Lower leg skin (tissue), 4 donors: ENCODE measurements around the gene KRT84. TPM values are rescaled to one million over a fixed set of nuclear protein-coding genes. Genes with fewer than 3 reads are reported as not detected.

ENCODE experiments used
- DNase-seq, 2 donors: peaks; one replicate each; pipeline ENCODE4 v3.0.0-alpha.2; 2019; ENCODE audit warnings: low spot score in 2 of 2
- H3K4me3 ChIP-seq: fragments of 200-600 bp; sonication (generic); 2 replicates; pipeline ENCODE4 v1.5.1; 2017; ENCODE audit warnings: mild to moderate bottlenecking, low read depth; ENCODE audit not compliant: poor library complexity, severe bottlenecking
- CTCF ChIP-seq, 3 donors: fragments of 450-650 bp; IDR thresholded peaks; one replicate each; pipeline ENCODE4 v1.5.1; 2016; ENCODE audit warnings: antibody characterized with exemption in 3 of 3, mild to moderate bottlenecking in 3 of 3, moderate library complexity in 2 of 3
- POLR2A ChIP-seq, 2 donors: fragments of 450-650 bp; IDR thresholded peaks; one replicate each; pipeline ENCODE4 v1.6.1; 2016 to 2017; ENCODE audit warnings: antibody characterized with exemption in 2 of 2, mild to moderate bottlenecking in 1 of 2, moderate library complexity in 1 of 2
- WGBS, 2 donors: methylation state at CpG; one replicate each; pipeline ENCODE4 v1.1.5; 2018; 5-methylcytosine and 5-hydroxymethylcytosine counted together
- intact Hi-C: fragments of 100-400 bp; cut with DNase I; formaldehyde crosslinking; loops from one replicate; pipeline ENCODE4 v1.15.0; 2023; ENCODE audit warnings: low total_unique reads
- total RNA-seq, 4 donors: library from RNA; depleted of rRNA; stranded (reverse); fragments of >200 nt; gene quantifications; one replicate each; pipeline ENCODE4 v1.1.0, GENCODE V29; 2016

The KRT84 gene
- total RNA-seq, 4 donors from 2014 or later, result 0.46 to 0.75 TPM; not detected in 2

- H3K4me3 ChIP-seq, result no peak overlapping the region
- intact Hi-C loops, result no loop called here
- no peak for TF ChIP-seq POLR2A (IDR thresholded peaks at IDR 0.05)
- TF ChIP-seq CTCF (IDR thresholded peaks at IDR 0.05), result no peak
- no peak for DNase-seq
- 71 to 77% methylated on average over 1 of the region's 1 CpG for WGBS, 2 donors
Measured at GRCh38 chr12:52416795-52417194, 31.3 kb upstream of the KRT84 start.

GRCh38 chr12:52415870-52416750 is 30.7 kb upstream of the KRT84 start:
- WGBS, 2 donors, result 63 to 67% methylated on average over 10 of the region's 10 CpGs
- DNase-seq, result peak in 1 of 2 donors; percentile 77
- no peak for TF ChIP-seq CTCF (IDR thresholded peaks at IDR 0.05)
- no peak for TF ChIP-seq POLR2A (IDR thresholded peaks at IDR 0.05)
- intact Hi-C loops, result no loop called here
- no peak overlapping the region for H3K4me3 ChIP-seq

GRCh38 chr12:52414936-52415335 is 29.5 kb upstream of the KRT84 start:
- DNase-seq, result no peak
- intact Hi-C loops, result no loop called here
- no peak for TF ChIP-seq POLR2A (IDR thresholded peaks at IDR 0.05)
- TF ChIP-seq CTCF (IDR thresholded peaks at IDR 0.05), result no peak

GRCh38 chr12:52413782-52414345 is 28.4 kb upstream of the KRT84 start:
- 73 to 76% methylated on average over 2 to 8 of the region's 8 CpGs for WGBS, 2 donors
- DNase-seq, result no peak
- no peak for TF ChIP-seq POLR2A (IDR thresholded peaks at IDR 0.05)
- no peak for TF ChIP-seq CTCF (IDR thresholded peaks at IDR 0.05)
- H3K4me3 ChIP-seq, result no peak overlapping the region
- intact Hi-C loops, result no loop called here

More at GRCh38 chr12:52414936-52415335, 29.5 kb upstream of the KRT84 start:
- 90 to 93% methylated on average over 5 of the region's 5 CpGs for WGBS, 2 donors
- no peak overlapping the region for H3K4me3 ChIP-seq

- WGBS, 2 donors, result 62 to 71% methylated on average over 4 of the region's 4 CpGs
- TF ChIP-seq CTCF (IDR thresholded peaks at IDR 0.05) (no peak), POLR2A (IDR thresholded peaks at IDR 0.05) (no peak)
- H3K4me3 ChIP-seq, result no peak overlapping the region
- intact Hi-C loops, result no loop called here
- no peak for DNase-seq
Measured at GRCh38 chr12:52413202-52413601, 27.8 kb upstream of the KRT84 start.
